SK-N-SH treated with all-trans-retinoic acid at 6 μM for 48 hours (cell line): ENCODE results near the gene PPP2R5B.

ENCODE experiments used
- ATAC-seq: fragments of 200-7000 bp; cut with Tn5 transposase; 3 replicates; pipeline ENCODE4 v1.9.1; 2020; ENCODE audit warnings: mild to moderate bottlenecking, moderate library complexity
- ARNTL ChIP-seq: fragments of 450-650 bp; formaldehyde crosslinking; IDR thresholded peaks from 2 replicates; pipeline ENCODE4 v1.5.0; 2020; ENCODE audit warnings: low read depth, mild to moderate bottlenecking, moderate library complexity, borderline replicate concordance
- BACH2 ChIP-seq: fragments of 250-450 bp; sonication (Bioruptor Pico); IDR thresholded peaks from 2 replicates; pipeline ENCODE4 v1.9.0; 2021; ENCODE audit warnings: mild to moderate bottlenecking, borderline replicate concordance
- CREB5 ChIP-seq: fragments of 250-450 bp; sonication (Bioruptor Pico); IDR thresholded peaks from 2 replicates; pipeline ENCODE4 v1.5.1; 2020; ENCODE audit warnings: low read depth, mild to moderate bottlenecking, moderate library complexity
- CSDC2 ChIP-seq: fragments of 250-450 bp; sonication (Bioruptor Pico); IDR thresholded peaks from 2 replicates; pipeline ENCODE4 v1.5.0; 2020; ENCODE audit warnings: mild to moderate bottlenecking, moderate library complexity
- CSRNP3 ChIP-seq: fragments of 250-450 bp; sonication (Bioruptor Pico); IDR thresholded peaks from 2 replicates; pipeline ENCODE4 v1.5.1; 2021; ENCODE audit warnings: mild to moderate bottlenecking, moderate library complexity
- ESRRG ChIP-seq: fragments of 250-450 bp; sonication (Bioruptor Pico); IDR thresholded peaks from 2 replicates; pipeline ENCODE4 v1.6.1; 2021; ENCODE audit warnings: mild to moderate bottlenecking
- GLIS3 ChIP-seq: fragments of 250-450 bp; sonication (Bioruptor Pico); IDR thresholded peaks from 2 replicates; pipeline ENCODE4 v1.5.0; 2020; ENCODE audit warnings: mild to moderate bottlenecking, moderate library complexity
- ISL1 ChIP-seq: fragments of 250-450 bp; sonication (Bioruptor Pico); IDR thresholded peaks from 2 replicates; pipeline ENCODE4 v2.1.2; 2022; ENCODE audit warnings: mild to moderate bottlenecking, moderate library complexity
- OSR1 ChIP-seq: fragments of 250-450 bp; sonication (Bioruptor Pico); IDR thresholded peaks from 2 replicates; pipeline ENCODE4 v1.8.0; 2022; ENCODE audit warnings: moderate library complexity, mild to moderate bottlenecking, inconsistent platforms
- PATZ1 ChIP-seq: fragments of 250-450 bp; sonication (Bioruptor Pico); IDR thresholded peaks from 2 replicates; pipeline ENCODE4 v1.8.0; 2020; ENCODE audit warnings: mild to moderate bottlenecking, moderate library complexity, borderline replicate concordance
- POU6F1 ChIP-seq: fragments of 250-450 bp; sonication (Bioruptor Pico); IDR thresholded peaks from 2 replicates; pipeline ENCODE4 v1.8.0; 2021; ENCODE audit warnings: low read depth, mild to moderate bottlenecking, moderate library complexity, borderline replicate concordance
- PPARA ChIP-seq: fragments of 250-450 bp; sonication (Bioruptor Pico); IDR thresholded peaks from 2 replicates; pipeline ENCODE4 v1.5.0; 2020; ENCODE audit warnings: mild to moderate bottlenecking, borderline replicate concordance
- RARB ChIP-seq: fragments of 250-450 bp; sonication (Bioruptor Pico); IDR thresholded peaks from 2 replicates; pipeline ENCODE4 v1.8.0; 2021; ENCODE audit warnings: mild to moderate bottlenecking, moderate library complexity
- SNAI2 ChIP-seq: fragments of 250-450 bp; sonication (Bioruptor Pico); IDR thresholded peaks from 2 replicates; pipeline ENCODE4 v1.5.0; 2020; ENCODE audit warnings: mild to moderate bottlenecking, moderate library complexity
- TCF4 ChIP-seq: fragments of 250-450 bp; sonication (Bioruptor Pico); IDR thresholded peaks from 2 replicates; pipeline ENCODE4 v1.8.0; 2021; ENCODE audit warnings: mild to moderate bottlenecking, moderate library complexity, borderline replicate concordance
- TOX ChIP-seq: fragments of 250-450 bp; sonication (Bioruptor Pico); IDR thresholded peaks from 2 replicates; pipeline ENCODE4 v1.8.0; 2021; ENCODE audit warnings: mild to moderate bottlenecking, moderate library complexity, borderline replicate concordance
- TSHZ2 ChIP-seq: fragments of 250-450 bp; sonication (Bioruptor Pico); IDR thresholded peaks from 2 replicates; pipeline ENCODE4 v1.5.0; 2020; ENCODE audit warnings: mild to moderate bottlenecking, moderate library complexity
- ZC3H10 ChIP-seq: fragments of 250-450 bp; sonication (Bioruptor Pico); IDR thresholded peaks from 2 replicates; pipeline ENCODE4 v1.5.1; 2021; ENCODE audit warnings: mild to moderate bottlenecking, moderate library complexity
- ZFP3 ChIP-seq: fragments of 250-450 bp; sonication (Bioruptor Pico); IDR thresholded peaks from 2 replicates; pipeline ENCODE4 v1.5.0; 2020; ENCODE audit warnings: mild to moderate bottlenecking, moderate library complexity
- ZFP30 ChIP-seq: fragments of 450-650 bp; formaldehyde crosslinking; IDR thresholded peaks from 2 replicates; pipeline ENCODE4 v1.5.0; 2022; ENCODE audit warnings: mild to moderate bottlenecking, moderate library complexity
- ZNF565 ChIP-seq: fragments of 450-650 bp; formaldehyde crosslinking; conservative IDR thresholded peaks from 2 replicates; pipeline ENCODE4 v1.5.0; 2020; ENCODE audit warnings: low read depth, mild to moderate bottlenecking, moderate library complexity
- ZNF70 ChIP-seq: fragments of 450-650 bp; formaldehyde crosslinking; IDR thresholded peaks from 2 replicates; pipeline ENCODE4 v1.5.0; 2020; ENCODE audit warnings: mild to moderate bottlenecking, moderate library complexity
- ZNF8 ChIP-seq: fragments of 450-650 bp; formaldehyde crosslinking; IDR thresholded peaks from 2 replicates; pipeline ENCODE4 v1.5.0; 2020; ENCODE audit warnings: mild to moderate bottlenecking, moderate library complexity

PPP2R5B gene

GRCh38 chr11:64929625-64930024 is 5.1 kb downstream of the PPP2R5B start:
- no peak for ATAC-seq
- TF ChIP-seq CSRNP3 (CRISPR knock-in tag) (no peak), ZFP30 (CRISPR knock-in tag) (no peak), SNAI2 (CRISPR knock-in tag) (no peak), PATZ1 (CRISPR knock-in tag) (no peak), ISL1 (no peak), CSDC2 (no peak), POU6F1 (CRISPR knock-in tag) (no peak), TSHZ2 (no peak), TOX (CRISPR knock-in tag) (no peak), TCF4 (CRISPR knock-in tag) (no peak), BACH2 (CRISPR knock-in tag) (no peak), ZNF70 (CRISPR knock-in tag) (no peak), ZC3H10 (CRISPR knock-in tag) (no peak), ESRRG (CRISPR knock-in tag) (no peak), OSR1 (no peak), ZFP3 (CRISPR knock-in tag) (no peak)

GRCh38 chr11:64930340-64930739 is 5.9 kb downstream of the PPP2R5B start:
- no peak for ATAC-seq
- no peak for TF ChIP-seq CREB5 (CRISPR knock-in tag)
- no peak for TF ChIP-seq CSDC2
- no peak for TF ChIP-seq TCF4 (CRISPR knock-in tag)
- no peak for TF ChIP-seq ZNF565

GRCh38 chr11:64931290-64931689 is 6.8 kb downstream of the PPP2R5B start:
- no peak for TF ChIP-seq TOX (CRISPR knock-in tag)
- no peak for TF ChIP-seq ZFP30 (CRISPR knock-in tag)
- TF ChIP-seq ZNF8 (CRISPR knock-in tag), result no peak
- no peak for TF ChIP-seq CREB5 (CRISPR knock-in tag)
- no peak for TF ChIP-seq BACH2 (CRISPR knock-in tag)
- no peak for TF ChIP-seq RARB
- TF ChIP-seq ZNF70 (CRISPR knock-in tag), result no peak
- no peak for TF ChIP-seq ZFP3 (CRISPR knock-in tag)
- TF ChIP-seq PPARA, result no peak
- no peak for TF ChIP-seq ISL1
- TF ChIP-seq ARNTL, result no peak
- TF ChIP-seq GLIS3, result no peak
- no peak for TF ChIP-seq TCF4 (CRISPR knock-in tag)
- no peak for TF ChIP-seq ZNF565
- no peak for TF ChIP-seq CSRNP3 (CRISPR knock-in tag)
- ATAC-seq, result no peak
